HL-60 (cell line): ENCODE data around the gene RWDD1.

ENCODE experiments used
- CTCF ChIP-seq: IDR thresholded peaks from one replicate; pipeline ENCODE4 v1.5.1; 2011; ENCODE audit warnings: low read length, control low read depth, inconsistent platforms; ENCODE audit not compliant: insufficient read depth
- GABPA ChIP-seq: IDR thresholded peaks from 2 replicates; pipeline ENCODE4 v1.6.1; 2012; ENCODE audit warnings: low read depth
- POLR2AphosphoS5 ChIP-seq: IDR thresholded peaks from 2 replicates; pipeline ENCODE4 v1.6.1; 2012; ENCODE audit warnings: low read depth
- REST ChIP-seq: IDR thresholded peaks from 2 replicates; pipeline ENCODE4 v1.6.1; 2012; ENCODE audit warnings: low read depth; ENCODE audit not compliant: insufficient replicate concordance
- SPI1 ChIP-seq: IDR thresholded peaks from 2 replicates; pipeline ENCODE4 v1.6.1; 2012; ENCODE audit warnings: low read depth, mild to moderate bottlenecking, borderline replicate concordance

- TF ChIP-seq CTCF (no peak), POLR2AphosphoS5 (no peak), SPI1 (no peak), GABPA (no peak), REST (no peak)
Measured at GRCh38 chr6:116572162-116572561, 858 bp downstream of the RWDD1 start.
